Measurements from ENCODE around the gene SHB. TPM values are rescaled to one million over a fixed set of nuclear protein-coding genes. Genes with fewer than 3 reads are reported as not detected.

The SHB gene
- total RNA-seq, 1 donor from 2014 or later: 25.3 TPM

DNA sequence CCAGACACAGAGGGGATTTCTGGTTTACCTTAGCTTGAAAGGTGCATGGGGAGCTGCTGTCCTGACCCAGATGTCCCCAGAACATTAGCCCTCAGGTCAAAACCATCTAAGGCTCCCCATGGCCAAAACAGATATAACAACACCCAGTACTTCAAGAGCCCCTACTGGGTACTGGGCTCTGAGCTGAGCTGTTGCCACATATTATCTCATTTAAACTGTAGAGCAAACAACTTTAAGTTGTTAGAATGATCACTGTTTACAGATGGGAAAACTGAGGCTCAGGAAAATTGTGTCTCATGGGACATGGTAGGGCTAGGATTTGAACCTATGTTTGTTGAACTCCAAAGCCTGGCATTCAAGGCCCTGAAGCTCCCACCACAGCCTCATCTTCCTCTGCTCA lies 144.5 kb downstream of the SHB start:
- intact Hi-C loops (cut with DNase I): no loop called here
- no peak for ATAC-seq
- Histone ChIP-seq H3K4me1 (peaks cover 39% of the 10 kb centered on the region), H3K27ac (no peak overlapping the region), H3K4me3 (no peak overlapping the region), H3K27me3 (ENCODE audit: low read depth) (no peaks in the 10 kb centered on the region), H3K9me3 (no peaks in the 10 kb centered on the region), H3K36me3 (peaks cover 12% of the 10 kb centered on the region)
- DNase-seq: no peak
- TF ChIP-seq, protein P1, sequence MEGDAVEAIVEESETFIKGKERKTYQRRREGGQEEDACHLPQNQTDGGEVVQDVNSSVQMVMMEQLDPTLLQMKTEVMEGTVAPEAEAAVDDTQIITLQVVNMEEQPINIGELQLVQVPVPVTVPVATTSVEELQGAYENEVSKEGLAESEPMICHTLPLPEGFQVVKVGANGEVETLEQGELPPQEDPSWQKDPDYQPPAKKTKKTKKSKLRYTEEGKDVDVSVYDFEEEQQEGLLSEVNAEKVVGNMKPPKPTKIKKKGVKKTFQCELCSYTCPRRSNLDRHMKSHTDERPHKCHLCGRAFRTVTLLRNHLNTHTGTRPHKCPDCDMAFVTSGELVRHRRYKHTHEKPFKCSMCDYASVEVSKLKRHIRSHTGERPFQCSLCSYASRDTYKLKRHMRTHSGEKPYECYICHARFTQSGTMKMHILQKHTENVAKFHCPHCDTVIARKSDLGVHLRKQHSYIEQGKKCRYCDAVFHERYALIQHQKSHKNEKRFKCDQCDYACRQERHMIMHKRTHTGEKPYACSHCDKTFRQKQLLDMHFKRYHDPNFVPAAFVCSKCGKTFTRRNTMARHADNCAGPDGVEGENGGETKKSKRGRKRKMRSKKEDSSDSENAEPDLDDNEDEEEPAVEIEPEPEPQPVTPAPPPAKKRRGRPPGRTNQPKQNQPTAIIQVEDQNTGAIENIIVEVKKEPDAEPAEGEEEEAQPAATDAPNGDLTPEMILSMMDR (IDR thresholded peaks at IDR 0.05): no peak

DNA sequence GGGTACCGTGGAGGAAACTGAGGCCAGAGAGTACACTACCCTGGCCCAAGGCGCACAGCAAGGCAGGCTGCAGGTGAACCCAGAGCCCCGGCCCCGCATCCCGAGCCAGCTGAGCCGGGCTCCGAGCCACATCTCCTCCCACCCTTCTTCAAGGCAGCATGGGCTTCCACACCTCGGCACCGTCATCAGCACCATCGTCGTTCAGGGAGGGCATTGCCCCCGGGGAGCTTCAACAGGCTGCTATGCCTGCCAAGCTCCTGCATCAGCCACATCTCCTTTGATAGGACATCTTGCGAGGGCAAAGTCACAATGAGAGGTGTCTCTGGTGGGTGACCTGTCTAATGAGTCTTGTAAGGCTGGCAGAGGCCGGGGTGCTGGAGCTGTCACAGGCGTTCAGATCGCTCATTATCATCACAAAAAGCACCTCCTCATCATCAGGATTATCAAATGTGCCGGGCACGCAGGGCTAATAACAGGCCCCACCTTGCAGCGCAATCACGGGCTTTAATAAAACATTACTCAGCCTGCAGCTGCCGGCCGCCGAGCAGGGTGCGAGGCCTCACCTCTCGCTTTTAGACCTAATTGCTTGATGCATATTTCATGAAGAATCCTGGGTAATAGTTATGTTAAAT lies 145.1 kb downstream of the SHB start:
- Histone ChIP-seq H3K9me3 (no peaks in the 10 kb centered on the region), H3K27ac (no peak overlapping the region), H3K4me3 (no peak overlapping the region), H3K36me3 (peaks cover 12% of the 10 kb centered on the region), H3K4me1 (peaks cover 40% of the 10 kb centered on the region), H3K27me3 (ENCODE audit: low read depth) (no peaks in the 10 kb centered on the region)
- DNase-seq (no peak), ATAC-seq (no peak)
- TF ChIP-seq, protein P1 (IDR thresholded peaks at IDR 0.05): no peak
- intact Hi-C loops (cut with DNase I): no loop called here

DNA sequence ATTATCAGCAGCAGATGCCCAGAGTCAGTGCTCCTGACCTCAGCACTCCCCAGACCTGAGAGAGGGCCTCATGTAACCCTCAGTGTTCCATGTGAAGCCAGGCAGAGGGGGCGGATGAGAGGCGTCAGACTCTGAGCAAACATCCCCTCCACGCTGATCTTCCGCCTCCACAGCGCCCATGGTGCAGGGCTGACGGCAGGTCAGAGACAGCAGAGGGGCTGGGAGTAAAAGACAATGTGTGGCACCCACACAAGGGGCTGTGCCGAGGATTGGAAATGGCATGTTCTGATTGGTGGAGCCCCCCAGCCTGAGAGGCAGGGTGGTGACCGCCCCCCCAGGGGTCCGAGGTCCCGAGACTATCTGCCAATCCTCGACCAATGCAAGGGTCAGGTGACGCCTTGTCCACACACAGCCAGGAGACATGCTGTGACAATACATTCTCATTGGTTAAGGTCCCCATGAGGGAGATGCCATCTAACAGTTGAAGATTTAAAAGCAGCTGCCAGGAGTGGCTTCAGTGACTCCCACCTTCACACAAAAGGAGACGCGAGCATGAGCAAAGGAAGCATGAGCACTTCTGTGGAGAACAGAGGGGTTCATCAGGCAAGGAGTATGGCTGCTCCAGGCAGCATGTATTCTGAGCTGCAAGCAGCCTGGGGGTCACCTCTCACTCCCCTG lies 145.8 kb downstream of the SHB start:
- TF ChIP-seq, protein P1 (IDR thresholded peaks at IDR 0.05): no peak
- Histone ChIP-seq H3K9me3 (no peaks in the 10 kb centered on the region), H3K36me3 (peaks cover 15% of the 10 kb centered on the region), H3K4me1 (peaks cover 44% of the 10 kb centered on the region), H3K27me3 (ENCODE audit: low read depth) (no peaks in the 10 kb centered on the region), H3K4me3 (no peak overlapping the region), H3K27ac (no peak overlapping the region)
- intact Hi-C loops (cut with DNase I): no loop called here
- no peak for DNase-seq
- no peak for ATAC-seq

DNA sequence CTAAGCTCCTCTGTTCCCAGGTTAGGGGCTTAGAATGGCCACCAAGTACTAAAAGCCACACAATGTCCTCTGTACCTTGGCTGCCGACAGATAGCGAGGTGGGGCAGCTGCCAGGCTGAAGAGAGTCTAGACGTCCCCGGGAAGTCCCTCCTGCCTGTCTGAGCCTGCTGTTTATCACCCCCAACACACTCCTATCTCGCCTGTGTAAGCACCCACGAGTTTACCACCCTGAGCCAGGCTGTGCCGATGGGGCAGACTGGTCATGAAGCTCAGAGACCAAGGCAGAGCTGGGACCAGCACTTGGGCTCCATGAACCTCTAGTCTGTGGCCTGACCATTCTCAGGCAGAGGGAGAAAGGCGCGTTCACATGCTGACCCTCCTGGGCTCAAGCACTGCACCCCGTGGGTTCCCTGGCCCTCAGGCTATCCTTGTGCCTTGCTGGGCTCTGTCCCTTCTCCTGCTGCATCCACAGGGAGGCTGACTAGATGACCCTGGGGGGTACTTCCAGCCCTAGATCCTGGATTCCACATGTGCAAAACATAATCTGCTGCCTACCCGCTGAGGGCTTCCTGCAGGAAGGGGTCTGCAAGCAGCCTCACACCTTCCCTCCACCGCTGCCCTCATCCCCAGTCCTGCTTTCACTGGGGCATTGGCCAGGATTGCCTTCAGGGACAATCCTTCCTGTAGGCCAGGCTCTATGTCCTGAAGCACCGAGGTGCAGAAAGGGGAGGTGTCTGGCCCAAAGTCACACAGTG lies 146.5 kb downstream of the SHB start:
- Histone ChIP-seq H3K4me1 (peaks cover 49% of the 10 kb centered on the region), H3K4me3 (no peak overlapping the region), H3K27ac (no peak overlapping the region), H3K36me3 (peaks cover 20% of the 10 kb centered on the region), H3K27me3 (ENCODE audit: low read depth) (no peaks in the 10 kb centered on the region), H3K9me3 (no peaks in the 10 kb centered on the region)
- DNase-seq (no peak), ATAC-seq (peak; percentile 3 to 29)
- intact Hi-C loops (cut with DNase I): no loop called here
- TF ChIP-seq, protein P1 (IDR thresholded peaks at IDR 0.05): no peak

DNA sequence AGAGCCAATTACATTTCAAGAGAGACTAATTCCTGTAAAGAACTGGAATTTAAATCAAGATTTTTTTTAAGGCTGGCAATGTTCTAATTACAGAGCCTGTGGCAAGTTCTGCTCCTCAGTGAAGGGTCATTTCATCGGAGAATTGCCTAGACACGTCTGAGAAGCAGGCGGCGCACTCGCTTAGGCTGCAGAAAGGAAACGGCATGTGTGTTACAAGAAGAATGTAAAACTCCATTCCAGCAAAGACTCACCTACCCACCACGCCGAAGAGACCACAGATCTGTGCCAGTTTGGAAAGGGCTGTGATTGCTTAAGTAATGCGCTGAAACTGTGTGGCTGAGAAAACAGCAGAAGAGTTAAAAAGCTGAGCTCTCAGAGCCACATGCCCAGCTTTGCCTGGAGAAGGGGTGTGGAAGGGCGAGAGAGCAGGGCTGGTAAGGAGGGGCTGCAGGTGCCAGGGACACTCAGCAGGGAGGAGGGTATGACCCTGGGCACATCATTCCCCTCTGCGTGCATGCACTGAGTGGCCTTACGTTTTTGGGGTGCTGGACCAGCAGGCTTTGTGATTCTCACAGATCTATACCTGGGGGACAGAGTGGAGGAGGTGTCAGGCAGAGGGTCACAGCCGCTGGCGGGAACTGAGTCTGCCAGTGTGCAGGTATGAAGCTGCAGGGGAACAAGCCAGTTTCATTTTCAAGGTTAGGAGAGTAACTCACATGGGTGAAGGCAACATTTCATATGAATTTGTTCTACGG lies 147.3 kb downstream of the SHB start:
- Histone ChIP-seq H3K9me3 (no peaks in the 10 kb centered on the region), H3K36me3 (peaks cover 20% of the 10 kb centered on the region), H3K4me1 (peaks cover 55% of the 10 kb centered on the region), H3K27me3 (ENCODE audit: low read depth) (no peaks in the 10 kb centered on the region), H3K4me3 (no peak overlapping the region), H3K27ac (no peak overlapping the region)
- no peak for DNase-seq
- intact Hi-C loops (cut with DNase I): no loop called here
- TF ChIP-seq, protein P1 (IDR thresholded peaks at IDR 0.05): peak; percentile 14
- peak; percentile 3 to 48 for ATAC-seq

Data from lower lobe of right lung (tissue), 2 donors.